A549 (cell line): Measurements from ENCODE around the gene NDUFS2. TPM values are rescaled to one million over a fixed set of nuclear protein-coding genes. Genes with fewer than 3 reads are reported as not detected.

ENCODE experiments used
- ATAC-seq, 2 experiments: fragments of 200-7000 bp in 1 of 2; fragments of >200 bp in 1 of 2; cut with Nextera tagmentation in 1 of 2; cut with Tn5 transposase in 1 of 2; 3 replicates each; pipeline versions ENCODE4 v1.8.0 to v1.9.1; 2018 to 2020; ENCODE audit warnings: mild to moderate bottlenecking in 1 of 2, moderate library complexity in 1 of 2
- CTCF ChIA-PET: fragments of 300-600 bp; sonication (Branson Sonifier 250); formaldehyde crosslinking; extraction: SDS; loops from one replicate; lab custom pipeline; 2021; ENCODE audit warnings: antibody characterized with exemption, inconsistent platforms; lab: Yijun Ruan, JAX
- POLR2A ChIA-PET: fragments of 350-600 bp; formaldehyde crosslinking; extraction: SDS; loops from one replicate; lab custom pipeline; 2021; ENCODE audit warnings: antibody characterized with exemption, inconsistent platforms; lab: Yijun Ruan, JAX
- DNase-seq, 2 experiments: peaks; one replicate each; pipeline versions ENCODE4 v3.0.0 to v3.0.0-alpha.2; 2011 to 2016; ENCODE audit warnings: low read depth in 1 of 2, low spot score in 1 of 2
- FAIRE-seq: peaks from 2 replicates; lab custom pipeline; 2011; peaks lifted over from hg19 to GRCh38; lab: Jason Lieb, UNC
- H3K27ac ChIP-seq, 2 experiments: fragments of >200 bp; sonication (Bioruptor Twin); formaldehyde crosslinking; 3 replicates each; pipeline ENCODE4 v1.5.1; 2016 to 2017
- H3K4me1 ChIP-seq: fragments of >200 bp; sonication (Bioruptor Twin); formaldehyde crosslinking; 3 replicates; pipeline ENCODE4 v1.6.1; 2016
- H3K4me2 ChIP-seq: fragments of >200 bp; sonication (Bioruptor Twin); formaldehyde crosslinking; 3 replicates; pipeline ENCODE4 v1.6.1; 2016
- H3K4me3 ChIP-seq: fragments of >200 bp; sonication (Bioruptor Twin); formaldehyde crosslinking; 3 replicates; pipeline ENCODE4 v1.5.1; 2016
- H3K9me3 ChIP-seq: fragments of >200 bp; sonication (Bioruptor Twin); formaldehyde crosslinking; 3 replicates; pipeline ENCODE4 v1.6.1; 2016
- E2F6 ChIP-seq: IDR thresholded peaks from 2 replicates; pipeline ENCODE4 v1.6.1; 2012; ENCODE audit warnings: low read depth, borderline replicate concordance
- ELK1 ChIP-seq: fragments of 150-350 bp; IDR thresholded peaks from 2 replicates; pipeline ENCODE4 v1.6.1; 2014; ENCODE audit warnings: low read depth, mild to moderate bottlenecking, low read length
- HES2 ChIP-seq: fragments of >200 bp; sonication (Bioruptor Twin); formaldehyde crosslinking; IDR thresholded peaks from 2 replicates; pipeline ENCODE4 v1.6.1; 2016
- HEYL ChIP-seq: fragments of 250-450 bp; sonication (Bioruptor Pico); IDR thresholded peaks from 2 replicates; pipeline ENCODE4 v1.8.0; 2021; ENCODE audit warnings: mild to moderate bottlenecking, moderate library complexity
- HOXA7 ChIP-seq: fragments of 250-450 bp; sonication (Bioruptor Pico); IDR thresholded peaks from 2 replicates; pipeline ENCODE4 v1.5.0; 2020; ENCODE audit warnings: mild to moderate bottlenecking, moderate library complexity
- JUN ChIP-seq, 2 experiments: fragments of >200 bp; sonication (Bioruptor Twin); formaldehyde crosslinking; IDR thresholded peaks; 2 replicates in 1 of 2; 3 replicates in 1 of 2; pipeline ENCODE4 v1.6.1; 2016 to 2017
- KDM5A ChIP-seq: fragments of 200-600 bp; sonication (generic); IDR thresholded peaks from 2 replicates; pipeline ENCODE4 v1.6.1; 2016; ENCODE audit warnings: antibody characterized with exemption, mild to moderate bottlenecking
- NR3C1 ChIP-seq: fragments of >200 bp; sonication (Bioruptor Twin); formaldehyde crosslinking; IDR thresholded peaks from 3 replicates; pipeline ENCODE4 v1.6.1; 2017
- PBX3 ChIP-seq: IDR thresholded peaks from 2 replicates; pipeline ENCODE4 v1.6.1; 2012
- POLR2A ChIP-seq: IDR thresholded peaks from 2 replicates; pipeline ENCODE4 v1.6.1; 2012; ENCODE audit warnings: mild to moderate bottlenecking, low read length
- POLR2AphosphoS2 ChIP-seq: conservative IDR thresholded peaks from 2 replicates; pipeline ENCODE4 v1.6.1; 2012; ENCODE audit warnings: low read length, improper control_type of control experiment, inconsistent platforms
- RARB ChIP-seq: fragments of 250-450 bp; sonication (Bioruptor Pico); IDR thresholded peaks from 2 replicates; pipeline ENCODE4 v1.8.0; 2021; ENCODE audit warnings: mild to moderate bottlenecking, moderate library complexity
- RCOR1 ChIP-seq: fragments of 150-350 bp; IDR thresholded peaks from 2 replicates; pipeline ENCODE4 v1.6.1; 2014; ENCODE audit warnings: antibody characterized with exemption, low read length, low read depth
- REST ChIP-seq: fragments of 200-600 bp; sonication (generic); IDR thresholded peaks from 2 replicates; pipeline ENCODE4 v1.6.1; 2016; ENCODE audit warnings: antibody characterized with exemption, mild to moderate bottlenecking, moderate library complexity
- RFX5 ChIP-seq: fragments of 450-650 bp; IDR thresholded peaks from 2 replicates; pipeline ENCODE4 v1.7.1; 2014; ENCODE audit warnings: antibody characterized with exemption, mild to moderate bottlenecking, moderate library complexity
- SMC3 ChIP-seq: fragments of >200 bp; sonication (Bioruptor Twin); formaldehyde crosslinking; IDR thresholded peaks from 3 replicates; pipeline ENCODE4 v1.6.1; 2018; ENCODE audit warnings: inconsistent platforms
- SREBF2 ChIP-seq: fragments of 450-650 bp; IDR thresholded peaks from 2 replicates; pipeline ENCODE4 v1.6.1; 2014; ENCODE audit warnings: mild to moderate bottlenecking, moderate library complexity
- TP53 ChIP-seq: fragments of 250-450 bp; sonication (Bioruptor Pico); IDR thresholded peaks from 2 replicates; pipeline ENCODE4 v1.5.0; 2021; ENCODE audit warnings: mild to moderate bottlenecking, moderate library complexity
- ZC3H11A ChIP-seq: fragments of 450-650 bp; IDR thresholded peaks from 2 replicates; pipeline ENCODE4 v1.6.1; 2014; ENCODE audit warnings: antibody characterized with exemption, mild to moderate bottlenecking
- WGBS: methylation state at CpG from one replicate; pipeline ENCODE4 v1.1.6; 2017; ENCODE audit errors: missing lambda C conversion rate; 5-methylcytosine and 5-hydroxymethylcytosine counted together
- polyA plus RNA-seq, 4 experiments: library from polyadenylated mRNA; depleted of rRNA in 3 of 4; stranded (reverse); fragments of >200 nt; fragmentation: RNase III in 1 of 4; extraction: RNeasy Plus Mini Kit Qiagen cat#74134 plus additional on column Dnase treatment in 1 of 4; gene quantifications; 2 replicates in 3 of 4; 3 replicates in 1 of 4; pipeline ENCODE4 v1.2.3, GENCODE V29; 2011 to 2017

NDUFS2 gene
- polyA plus RNA-seq, 2 of the 4 experiments (the other 2 are of a cell fraction), result 142 to 144 TPM

GRCh38 chr1:161174911-161175310 is 27.3 kb upstream of the NDUFS2 start:
- ATAC-seq, result no peak

More at GRCh38 chr1:161174911-161175310, 27.3 kb upstream of the NDUFS2 start:
- H3K4me3 ChIP-seq, result no peak overlapping the region
- 90% methylated on average over 11 of the region's 11 CpGs for WGBS
- no peaks in the 10 kb centered on the region for H3K9me3 ChIP-seq
- peaks cover 11% of the 10 kb centered on the region; the same call in 2 of the 3 replicates for H3K4me1 ChIP-seq
- ChIA-PET POLR2A (no interaction called here), CTCF (interaction anchor here (1.5 to 2.2 kb wide), 3 partner anchors 9 to 19 kb away, joined by 4 to 16 read pairs (median 4); partner anchors contain the start of gene PPOX)
- no peak overlapping the region for H3K27ac ChIP-seq
- no peak overlapping the region for H3K4me2 ChIP-seq
- no peak for DNase-seq
- no peak for FAIRE-seq
- TF ChIP-seq RARB (CRISPR knock-in tag) (no peak), SMC3 (no peak), HES2 (no peak), E2F6 (no peak), RFX5 (no peak), TP53 (CRISPR knock-in tag) (no peak), HEYL (no peak), RCOR1 (no peak), HOXA7 (CRISPR knock-in tag) (no peak), REST (no peak), PBX3 (no peak), POLR2AphosphoS2 (no peak), JUN (IDR thresholded peaks at IDR 0.05) (no peak), ELK1 (no peak), KDM5A (no peak), SREBF2 (no peak), NR3C1 (no peak), ZC3H11A (no peak), POLR2A (no peak)
